ENCODE measurements around the gene SLC9A6.
"Not testable (repeated sequence)": the region's sequence is repeated elsewhere in the genome, so short reads cannot be mapped to it uniquely, and the experiment has no call there.

DNA sequence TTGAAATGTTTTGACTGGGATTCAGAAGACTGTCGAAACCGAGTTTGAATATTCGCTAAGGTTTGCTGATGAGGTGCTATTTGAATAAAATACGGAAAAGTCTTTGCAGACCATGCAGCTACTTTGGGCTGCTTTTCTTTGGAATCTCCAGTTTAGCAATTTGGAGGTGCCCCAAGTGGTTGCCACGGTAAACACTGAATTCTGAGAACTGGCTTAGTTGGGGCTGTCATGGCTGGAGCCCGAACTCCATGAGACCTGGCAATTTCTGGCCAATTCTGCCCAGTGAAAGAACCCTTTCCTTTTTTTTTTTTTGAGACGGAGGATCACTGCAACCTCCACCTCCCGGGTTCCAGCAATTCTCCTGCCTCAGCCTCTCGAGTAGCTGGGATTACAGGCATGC lies 65.6 kb downstream of the SLC9A6 start:
- not testable (repeated sequence) for TF ChIP-seq POLR2AphosphoS5 (IDR thresholded peaks at IDR 0.05; ENCODE audit: borderline replicate concordance, low read depth, low read length); EZH2 (IDR thresholded peaks at IDR 0.05)

Measured in SK-N-MC (cell line).